SU-DHL-6 (cell line): Measurements from ENCODE around the gene EXOC7.

Experiments
- CTCF ChIP-seq: fragments of 200-600 bp; sonication (generic); IDR thresholded peaks from one replicate; pipeline ENCODE4 v1.5.1; 2017; ENCODE audit warnings: antibody characterized with exemption, mild to moderate bottlenecking, low read length, moderate library complexity; ENCODE audit not compliant: insufficient read depth, poor library complexity, severe bottlenecking
- EZH2phosphoT487 ChIP-seq: fragments of 200-600 bp; sonication (generic), shearing (Covaris generic); conservative IDR thresholded peaks from 2 replicates; pipeline ENCODE4 v1.6.1; 2018; ENCODE audit warnings: mild to moderate bottlenecking, antibody characterized with exemption, low read length, moderate library complexity, mixed read lengths

GRCh38 chr17:76082326-76083251 lies 21.0 kb downstream of the EXOC7 start:
- TF ChIP-seq CTCF (no peak), EZH2phosphoT487 (no peak)
